Lower lobe of right lung (tissue), 2 donors: ENCODE results near the gene ZBTB3. TPM values are rescaled to one million over a fixed set of nuclear protein-coding genes. Genes with fewer than 3 reads are reported as not detected.

Experiments
- ATAC-seq, 2 donors: fragments of 200-7000 bp; cut with Tn5 transposase; one replicate each; pipeline ENCODE4 v1.9.1; 2020 to 2022; ENCODE audit warnings: mild to moderate bottlenecking in 2 of 2, moderate library complexity in 2 of 2
- DNase-seq: peaks from one replicate; pipeline ENCODE4 v3.0.0-alpha.2; 2020
- H3K27ac ChIP-seq: fragments of 200-600 bp; one replicate; pipeline ENCODE4 v1.8.0; 2022
- H3K27me3 ChIP-seq: fragments of 200-600 bp; one replicate; pipeline ENCODE4 v1.8.0; 2022; ENCODE audit warnings: low read depth
- H3K36me3 ChIP-seq: fragments of 200-600 bp; one replicate; pipeline ENCODE4 v1.8.0; 2022; ENCODE audit warnings: mild to moderate bottlenecking
- H3K4me1 ChIP-seq: fragments of 200-600 bp; one replicate; pipeline ENCODE4 v1.8.0; 2022
- H3K4me3 ChIP-seq: fragments of 200-600 bp; one replicate; pipeline ENCODE4 v1.8.0; 2022; ENCODE audit warnings: mild to moderate bottlenecking
- H3K9me3 ChIP-seq: fragments of 200-600 bp; one replicate; pipeline ENCODE4 v1.8.0; 2022
- CTCF ChIP-seq: fragments of 200-600 bp; IDR thresholded peaks from one replicate; pipeline ENCODE4 v1.8.0; 2022; ENCODE audit warnings: antibody characterized with exemption, mild to moderate bottlenecking
- intact Hi-C: fragments of 100-400 bp; cut with DNase I; formaldehyde crosslinking; loops from one replicate; pipeline ENCODE4 v1.11.0; 2022
- total RNA-seq: library from RNA; stranded (reverse); fragmentation: NEBNext Ultra II Directional; extraction: Animal tissue kit (Norgen Biotek cat#: 25700); gene quantifications from one replicate; pipeline ENCODE4 v1.2.1, GENCODE V29; 2021
- donor health status: DM: no; HTN: yes; CAD: no; lungs with severe emphysema.

The ZBTB3 gene
- total RNA-seq, 1 donor from 2014 or later = 11.6 TPM

- ATAC-seq = peak; percentile 25 to 47
- H3K27me3 ChIP-seq = no peaks in the 10 kb centered on the region
- H3K36me3 ChIP-seq = peaks cover 80% of the 10 kb centered on the region
- no peak overlapping the region for H3K4me3 ChIP-seq
- TF ChIP-seq CTCF = no peak
- peaks cover 25% of the 10 kb centered on the region for H3K4me1 ChIP-seq
- DNase-seq = no peak
- intact Hi-C loops = no loop called here
- H3K9me3 ChIP-seq = no peaks in the 10 kb centered on the region
- H3K27ac ChIP-seq = peak overlapping the region; percentile 25
Observed at GRCh38 chr11:62713343-62713742, 40.6 kb downstream of the ZBTB3 start.

- Histone ChIP-seq H3K27ac (peak overlapping the region; percentile 25), H3K27me3 (no peaks in the 10 kb centered on the region), H3K4me3 (no peak overlapping the region), H3K36me3 (peaks cover 76% of the 10 kb centered on the region), H3K9me3 (no peaks in the 10 kb centered on the region), H3K4me1 (peaks cover 28% of the 10 kb centered on the region)
- intact Hi-C loops = no loop called here
- ATAC-seq (no peak), DNase-seq (no peak)
- no peak for TF ChIP-seq CTCF
Observed at GRCh38 chr11:62712861-62713260, 41.1 kb downstream of the ZBTB3 start.

GRCh38 chr11:62712276-62712812 is 41.6 kb downstream of the ZBTB3 start:
- H3K36me3 ChIP-seq = peaks cover 70% of the 10 kb centered on the region
- no peak for TF ChIP-seq CTCF
- H3K9me3 ChIP-seq = no peaks in the 10 kb centered on the region
- peaks cover 28% of the 10 kb centered on the region for H3K4me1 ChIP-seq
- H3K27me3 ChIP-seq = no peaks in the 10 kb centered on the region
- H3K4me3 ChIP-seq = no peak overlapping the region
- no peak overlapping the region for H3K27ac ChIP-seq
- intact Hi-C loops = no loop called here
- ATAC-seq (no peak), DNase-seq (no peak)

GRCh38 chr11:62710001-62710345 is 44.0 kb downstream of the ZBTB3 start:
- Histone ChIP-seq H3K4me3 (peak overlapping the region; percentile 61), H3K27ac (peak overlapping the region; percentile 95), H3K4me1 (peaks cover 44% of the 10 kb centered on the region), H3K36me3 (peaks cover 47% of the 10 kb centered on the region), H3K9me3 (no peaks in the 10 kb centered on the region), H3K27me3 (no peaks in the 10 kb centered on the region)
- intact Hi-C loops = no loop called here
- TF ChIP-seq CTCF = no peak
- DNase-seq (no peak), ATAC-seq (no peak)

- Histone ChIP-seq H3K36me3 (peaks cover 41% of the 10 kb centered on the region), H3K27ac (peak overlapping the region; percentile 95), H3K27me3 (no peaks in the 10 kb centered on the region), H3K9me3 (no peaks in the 10 kb centered on the region), H3K4me3 (peak overlapping the region; percentile 61), H3K4me1 (peaks cover 46% of the 10 kb centered on the region)
- intact Hi-C loops = no loop called here
- peak; percentile 90 to 92 for ATAC-seq
- TF ChIP-seq CTCF = no peak
- DNase-seq = peak; percentile 99
Observed at GRCh38 chr11:62709247-62710000, 44.5 kb downstream of the ZBTB3 start.
